ENCODE results near the gene CENPC.
"Not testable (repeated sequence)": the region's sequence is repeated elsewhere in the genome, so short reads cannot be mapped to it uniquely, and the experiment has no call there.

CENPC gene

GRCh38 chr4:67542076-67542475 is 3.2 kb downstream of the CENPC start:
- H3K36me3 Mint-ChIP-seq (ENCODE audit: insufficient read depth) = peaks cover 57% of the 10 kb centered on the region
- H3K27me3 Mint-ChIP-seq = no peaks in the 10 kb centered on the region
- no peak overlapping the region for H3K4me3 Mint-ChIP-seq
- no peak for ATAC-seq (replicated peaks)
- H3K27ac Mint-ChIP-seq = peak overlapping the region in 1 of 2 donors; percentile 29
- no peaks in the 10 kb centered on the region for H3K9me3 Mint-ChIP-seq
- H3K4me1 Mint-ChIP-seq (ENCODE audit: low read depth in 2 of 2) = peaks cover 23 to 49% of the 10 kb centered on the region in 2 donors
- DNase-seq = no peak

GRCh38 chr4:67539830-67540229 is 5.5 kb downstream of the CENPC start:
- Mint-ChIP-seq H3K27ac (peak overlapping the region in 1 of 2 donors; percentile 32), H3K4me1 (ENCODE audit: low read depth in 2 of 2) (peaks cover 26 to 52% of the 10 kb centered on the region in 2 donors), H3K9me3 (no peaks in the 10 kb centered on the region), H3K4me3 (no peak overlapping the region), H3K36me3 (ENCODE audit: insufficient read depth) (peaks cover 66% of the 10 kb centered on the region), H3K27me3 (no peaks in the 10 kb centered on the region)
- ATAC-seq (replicated peaks) = no peak
- no peak for DNase-seq

DNA sequence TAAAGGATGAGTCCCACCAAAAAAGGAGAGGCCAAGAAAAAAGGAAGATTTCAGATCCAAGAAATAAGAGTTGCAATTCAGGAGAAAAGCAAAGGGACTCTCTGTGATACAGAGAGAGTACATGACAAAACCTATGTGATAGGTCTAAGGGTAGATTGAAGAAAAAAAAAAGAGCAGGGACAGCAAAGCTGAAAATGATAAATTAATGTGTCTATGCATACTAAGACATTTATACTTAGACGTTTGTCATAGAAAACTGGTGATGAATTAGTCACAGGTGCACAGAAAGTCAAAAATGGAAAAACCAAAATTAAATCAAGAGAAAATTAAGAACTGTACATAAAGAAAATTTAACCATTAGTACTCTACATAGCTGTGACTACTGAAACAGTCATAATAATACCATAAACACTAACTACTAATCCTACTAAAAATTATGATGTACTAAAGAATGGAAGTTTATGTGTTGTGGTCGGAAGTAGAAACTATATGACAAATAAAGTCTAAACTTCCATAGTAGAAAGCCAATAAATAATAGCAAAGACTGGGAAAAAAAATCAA is 9.9 kb downstream of the CENPC start:
- DNase-seq = no peak
- peaks cover 10 to 31% of the 10 kb centered on the region in 2 donors for H3K4me1 Mint-ChIP-seq (ENCODE audit: low read depth in 2 of 2)
- peaks cover 83% of the 10 kb centered on the region for H3K36me3 Mint-ChIP-seq (ENCODE audit: insufficient read depth)
- H3K4me3 Mint-ChIP-seq = no peak overlapping the region
- no peaks in the 10 kb centered on the region for H3K9me3 Mint-ChIP-seq
- peak overlapping the region in 1 of 2 donors; percentile 45 for H3K27ac Mint-ChIP-seq
- no peaks in the 10 kb centered on the region for H3K27me3 Mint-ChIP-seq
- ATAC-seq (replicated peaks) = no peak

- Mint-ChIP-seq H3K4me1 (ENCODE audit: low read depth in 2 of 2) (peaks cover 11 to 25% of the 10 kb centered on the region in 2 donors), H3K9me3 (no peaks in the 10 kb centered on the region), H3K27me3 (no peaks in the 10 kb centered on the region), H3K4me3 (no peak overlapping the region), H3K36me3 (ENCODE audit: insufficient read depth) (peaks cover 84% of the 10 kb centered on the region), H3K27ac (no peak overlapping the region)
- no peak for DNase-seq
- ATAC-seq (replicated peaks) = no peak
These were observed 12.2 kb downstream of the CENPC start for GRCh38 chr4:67533112-67533511.

GRCh38 chr4:67532397-67532796 is 12.9 kb downstream of the CENPC start:
- DNase-seq; H3K27ac Mint-ChIP-seq; H3K4me3 Mint-ChIP-seq; ATAC-seq (replicated peaks); H3K27me3 Mint-ChIP-seq; H3K9me3 Mint-ChIP-seq: not testable (repeated sequence)
- Mint-ChIP-seq H3K4me1 (ENCODE audit: low read depth in 2 of 2) (peaks cover 10 to 29% of the 10 kb centered on the region in 2 donors), H3K36me3 (ENCODE audit: insufficient read depth) (peaks cover 84% of the 10 kb centered on the region)

DNA sequence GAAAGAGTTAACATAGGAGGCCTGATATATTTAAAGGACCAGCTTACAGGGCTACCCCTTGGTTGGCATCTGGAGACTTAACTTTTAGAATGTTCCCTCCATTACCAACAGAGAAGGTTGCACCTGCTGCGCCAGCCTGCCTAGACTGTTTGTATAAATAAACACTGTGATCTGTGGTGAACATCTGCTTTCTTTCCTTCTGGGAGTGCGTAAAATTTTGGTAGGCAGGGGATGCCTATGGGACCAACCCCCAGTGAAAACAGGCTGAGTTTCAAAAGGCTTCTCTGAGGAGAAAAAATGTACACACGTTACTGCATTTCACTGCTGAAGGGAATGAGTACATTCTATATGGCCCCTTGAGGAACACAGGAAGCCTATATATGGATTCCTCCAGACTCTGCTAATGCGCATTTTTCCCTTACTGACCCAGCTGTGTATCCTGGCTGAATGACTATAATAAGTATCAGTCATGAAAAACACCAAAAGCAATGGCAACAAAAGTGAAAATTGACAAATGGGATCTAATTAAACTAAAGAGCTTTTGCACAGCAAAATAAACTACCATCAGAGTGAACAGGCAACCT is 13.8 kb downstream of the CENPC start:
- no peak for ATAC-seq (replicated peaks)
- no peaks in the 10 kb centered on the region for H3K9me3 Mint-ChIP-seq

GRCh38 chr4:67524140-67524539 is 21.2 kb downstream of the CENPC start:
- not testable (repeated sequence) for ATAC-seq (replicated peaks); H3K9me3 Mint-ChIP-seq; DNase-seq; H3K27me3 Mint-ChIP-seq
- peaks cover 63% of the 10 kb centered on the region for H3K36me3 Mint-ChIP-seq (ENCODE audit: insufficient read depth)
- H3K4me1 Mint-ChIP-seq (ENCODE audit: low read depth in 2 of 2) = peaks cover 56 to 71% of the 10 kb centered on the region in 2 donors
- H3K27ac Mint-ChIP-seq = peak overlapping the region; percentile 76 to 77
- H3K4me3 Mint-ChIP-seq = peak overlapping the region; percentile 34 to 47

More for the DNA sequence above, 13.8 kb downstream of the CENPC start:
- Mint-ChIP-seq H3K4me3 (no peak overlapping the region), H3K27ac (peak overlapping the region in 1 of 2 donors; percentile 55), H3K27me3 (no peaks in the 10 kb centered on the region), H3K36me3 (ENCODE audit: insufficient read depth) (peaks cover 85% of the 10 kb centered on the region), H3K4me1 (ENCODE audit: low read depth in 2 of 2) (peaks cover 15 to 37% of the 10 kb centered on the region in 2 donors)
- DNase-seq = no peak

DNA sequence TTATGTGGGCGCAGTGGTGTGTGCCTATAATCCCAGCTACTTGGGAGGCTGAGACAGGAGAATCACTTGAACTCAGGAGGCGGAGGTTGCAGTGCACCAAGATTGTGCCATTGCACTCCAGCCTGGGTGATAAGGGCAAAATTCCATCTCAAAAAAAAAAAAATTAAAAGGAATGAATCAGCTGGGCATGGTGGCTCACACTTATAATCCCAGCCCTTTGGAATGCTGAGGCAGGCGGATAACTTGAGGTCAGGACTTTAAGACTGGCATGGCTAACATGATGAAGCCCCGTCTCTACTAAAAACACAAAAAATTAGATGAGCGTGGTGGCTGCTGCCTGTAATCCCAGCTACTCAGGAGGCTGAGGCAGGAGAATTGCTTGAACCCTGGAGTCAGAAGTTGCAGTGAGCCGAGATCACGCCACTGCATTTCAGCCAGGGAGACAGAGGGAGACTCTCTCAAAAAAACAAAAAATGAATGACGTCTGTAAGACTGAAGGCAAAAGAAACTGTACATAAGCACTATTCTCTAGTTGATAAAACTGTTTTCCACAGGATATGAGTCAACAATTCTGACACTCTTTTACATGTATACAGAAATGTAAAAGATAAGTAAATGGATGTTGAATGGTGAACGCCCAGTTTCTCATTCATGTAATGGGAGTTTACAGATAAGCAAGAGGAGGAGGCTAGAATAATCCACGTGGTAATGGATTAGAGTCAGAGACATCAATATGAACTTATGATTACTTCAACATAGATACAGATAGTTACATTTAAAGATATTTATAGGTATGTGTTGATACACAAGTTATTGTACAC is 22.2 kb downstream of the CENPC start:
- ATAC-seq (replicated peaks) (peak; percentile 75), DNase-seq (no peak)
- no peaks in the 10 kb centered on the region for H3K9me3 Mint-ChIP-seq
- H3K4me1 Mint-ChIP-seq (ENCODE audit: low read depth in 2 of 2) = peaks cover 52 to 76% of the 10 kb centered on the region in 2 donors
- H3K36me3 Mint-ChIP-seq (ENCODE audit: insufficient read depth) = peaks cover 61% of the 10 kb centered on the region
- H3K27ac Mint-ChIP-seq = peak overlapping the region; percentile 33 to 53
- H3K27me3 Mint-ChIP-seq = no peaks in the 10 kb centered on the region
- peak overlapping the region; percentile 34 to 47 for H3K4me3 Mint-ChIP-seq

DNA sequence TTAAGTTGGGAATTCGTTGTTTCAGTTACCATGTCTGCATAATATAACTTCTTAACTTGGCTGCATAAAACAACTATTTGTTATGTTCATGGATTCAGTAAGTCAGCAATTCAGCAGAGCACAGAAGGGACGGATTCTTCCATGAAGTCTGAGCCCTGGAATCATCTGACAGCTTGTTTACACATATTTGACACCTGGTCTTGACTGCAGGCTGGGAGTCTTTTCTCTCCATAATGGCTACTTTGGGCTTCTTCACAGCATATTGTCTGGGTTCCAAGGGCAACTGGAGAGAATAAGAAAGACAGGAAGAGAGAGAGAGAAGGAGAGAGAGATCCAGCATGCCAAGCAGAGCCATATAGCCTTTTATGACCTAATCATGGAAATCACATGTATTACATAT is 23.1 kb downstream of the CENPC start:
- H3K27ac Mint-ChIP-seq = peak overlapping the region; percentile 33 to 53
- H3K4me1 Mint-ChIP-seq (ENCODE audit: low read depth in 2 of 2) = peaks cover 52 to 72% of the 10 kb centered on the region in 2 donors
- no peaks in the 10 kb centered on the region for H3K9me3 Mint-ChIP-seq

DNA sequence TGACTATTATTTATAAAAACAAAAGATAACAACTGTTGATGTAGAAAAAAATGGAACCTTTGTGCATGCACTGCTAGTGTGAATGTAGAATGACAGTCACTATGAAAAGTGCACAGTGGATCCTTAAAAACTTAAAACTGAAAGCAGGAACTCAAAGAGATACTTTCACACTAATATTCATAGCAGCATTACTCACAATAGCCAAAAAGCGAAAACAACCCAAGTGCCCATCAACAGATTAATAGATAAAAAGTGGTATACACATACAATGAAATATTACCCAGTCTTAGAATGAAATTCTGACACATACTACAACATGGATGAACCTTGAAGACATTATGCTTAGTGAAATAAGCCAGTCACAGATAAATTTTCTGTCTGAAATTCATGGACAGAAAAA is 23.8 kb downstream of the CENPC start:
- DNase-seq = no peak
- Mint-ChIP-seq H3K27me3 (no peaks in the 10 kb centered on the region), H3K4me3 (no peak overlapping the region), H3K36me3 (ENCODE audit: insufficient read depth) (peaks cover 61% of the 10 kb centered on the region), H3K27ac (peak overlapping the region in 1 of 2 donors; percentile 32), H3K9me3 (no peaks in the 10 kb centered on the region), H3K4me1 (ENCODE audit: low read depth in 2 of 2) (peaks cover 47 to 65% of the 10 kb centered on the region in 2 donors)
- ATAC-seq (replicated peaks) = peak; percentile 21

More for the DNA sequence above, 23.1 kb downstream of the CENPC start:
- ATAC-seq (replicated peaks) (no peak), DNase-seq (no peak)
- Mint-ChIP-seq H3K4me3 (no peak overlapping the region), H3K36me3 (ENCODE audit: insufficient read depth) (peaks cover 61% of the 10 kb centered on the region), H3K27me3 (no peaks in the 10 kb centered on the region)

DNA sequence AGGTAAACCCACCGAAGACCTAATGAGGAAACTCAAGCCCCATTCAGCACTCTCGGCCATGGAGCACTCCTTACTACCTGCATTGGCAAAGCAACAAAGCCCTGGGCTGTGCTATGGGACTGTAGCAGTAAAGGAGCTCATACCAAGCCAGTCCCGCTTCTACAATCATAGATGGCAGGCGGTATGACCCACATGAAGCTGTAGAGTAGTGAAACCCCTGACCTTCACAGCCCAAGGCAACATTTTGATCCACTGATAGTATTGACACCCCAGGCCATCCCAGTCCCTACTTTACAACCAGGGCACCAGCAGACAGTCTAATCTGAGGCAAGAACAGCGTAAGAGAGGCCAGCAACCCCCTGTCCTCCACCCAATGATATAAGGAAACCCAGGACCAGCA is 25.2 kb downstream of the CENPC start:
- peaks cover 61% of the 10 kb centered on the region for H3K36me3 Mint-ChIP-seq (ENCODE audit: insufficient read depth)
- H3K4me3 Mint-ChIP-seq = no peak overlapping the region
- no peak for DNase-seq
- H3K4me1 Mint-ChIP-seq (ENCODE audit: low read depth in 2 of 2) = peaks cover 38 to 57% of the 10 kb centered on the region in 2 donors
- no peaks in the 10 kb centered on the region for H3K9me3 Mint-ChIP-seq
- no peak for ATAC-seq (replicated peaks)
- H3K27ac Mint-ChIP-seq = no peak overlapping the region
- H3K27me3 Mint-ChIP-seq = no peaks in the 10 kb centered on the region

DNA sequence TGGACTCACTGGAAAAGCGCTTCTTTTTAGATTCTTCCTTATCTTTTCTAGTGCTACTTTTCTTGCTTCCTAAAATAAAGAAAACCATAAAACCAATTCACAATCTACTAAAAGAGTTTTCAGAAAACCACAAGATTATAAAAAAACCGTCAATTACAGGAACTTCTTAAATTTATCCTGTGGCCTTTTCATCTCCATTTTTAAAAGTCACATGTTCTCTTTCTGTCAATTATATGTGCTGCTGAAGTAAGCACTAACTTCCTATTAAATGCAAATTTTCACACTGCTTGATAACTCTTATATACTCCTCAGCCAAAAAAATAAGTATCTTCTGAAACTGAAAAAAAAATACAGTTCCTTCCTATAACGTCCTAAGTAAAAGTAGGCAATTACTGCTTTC is 32.8 kb downstream of the CENPC start:
- ATAC-seq (replicated peaks) (no peak), DNase-seq (no peak)
- H3K27me3 Mint-ChIP-seq = no peaks in the 10 kb centered on the region
- H3K27ac Mint-ChIP-seq = peak overlapping the region in 1 of 2 donors; percentile 75
- no peaks in the 10 kb centered on the region for H3K9me3 Mint-ChIP-seq
- peaks cover 57% of the 10 kb centered on the region for H3K36me3 Mint-ChIP-seq (ENCODE audit: insufficient read depth)
- no peak overlapping the region for H3K4me3 Mint-ChIP-seq
- H3K4me1 Mint-ChIP-seq (ENCODE audit: low read depth in 2 of 2) = peaks cover 9 to 19% of the 10 kb centered on the region in 2 donors

- Mint-ChIP-seq H3K4me1 (ENCODE audit: low read depth in 2 of 2) (peaks cover 2 to 18% of the 10 kb centered on the region in 2 donors), H3K27me3 (no peaks in the 10 kb centered on the region), H3K9me3 (no peaks in the 10 kb centered on the region), H3K4me3 (no peak overlapping the region), H3K36me3 (ENCODE audit: insufficient read depth) (peaks cover 39% of the 10 kb centered on the region), H3K27ac (no peak overlapping the region)
- no peak for ATAC-seq (replicated peaks)
- DNase-seq = no peak
These were observed 44.9 kb downstream of the CENPC start for GRCh38 chr4:67500373-67500772.
